DMS153 treated with DMSO at 0.1 percent for 48 hours (cell line): ENCODE measurements around the gene VSIG10L2.

Source experiments
- DNase-seq: peaks from one replicate; lab custom pipeline; 2025; ENCODE audit not compliant: unreplicated experiment; lab: John Stamatoyannopoulos, UW

The VSIG10L2 gene

DNA sequence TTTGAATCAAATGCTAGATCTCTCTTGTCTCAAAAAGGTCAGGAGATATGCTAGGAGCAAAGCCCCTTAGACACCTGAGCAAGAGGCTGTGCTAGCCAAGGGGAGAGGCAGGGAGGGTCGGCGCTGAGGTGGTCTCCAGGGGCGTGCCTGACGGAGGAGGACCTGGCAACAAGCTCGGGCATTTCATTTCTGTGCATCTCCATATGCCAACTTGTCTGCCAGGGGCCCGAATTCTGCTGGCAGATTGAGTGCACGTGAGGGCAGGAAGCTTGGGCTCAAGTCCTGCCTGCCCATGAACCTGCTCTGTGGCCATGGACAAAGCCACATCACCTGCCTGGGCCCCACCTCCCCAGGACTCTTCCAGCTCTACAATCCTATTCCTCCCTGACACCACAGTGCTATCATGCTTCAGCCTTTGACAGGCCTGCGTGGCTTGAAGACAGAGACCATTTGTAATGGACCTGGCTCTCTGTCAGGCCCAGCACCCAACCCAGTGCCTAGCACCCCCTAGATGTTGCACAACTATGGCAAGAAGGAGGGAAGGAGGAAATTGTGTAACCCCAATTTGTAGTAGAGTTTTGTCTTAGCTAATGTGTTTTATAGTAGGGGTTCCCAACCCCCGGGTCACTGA is 16.3 kb upstream of the VSIG10L2 start:
- DNase-seq, result no peak

DNA sequence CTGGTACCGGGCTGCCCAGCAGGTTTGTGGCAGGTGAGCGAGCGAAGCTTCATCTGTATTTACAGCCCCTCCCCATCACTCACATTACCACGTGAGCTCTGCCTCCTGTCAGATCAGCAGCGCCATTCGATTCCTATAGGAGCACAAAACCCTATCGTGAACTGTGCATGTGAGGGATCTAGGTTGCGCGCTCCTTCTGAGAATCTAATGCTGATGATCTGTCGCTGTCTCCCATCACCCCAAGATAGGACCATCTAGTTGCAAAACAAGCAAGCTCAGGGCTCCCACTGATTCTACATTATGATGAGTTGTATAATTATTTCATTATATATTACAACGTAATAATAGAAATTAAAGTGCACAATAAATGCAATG is 15.8 kb upstream of the VSIG10L2 start:
- DNase-seq, result no peak

DNA sequence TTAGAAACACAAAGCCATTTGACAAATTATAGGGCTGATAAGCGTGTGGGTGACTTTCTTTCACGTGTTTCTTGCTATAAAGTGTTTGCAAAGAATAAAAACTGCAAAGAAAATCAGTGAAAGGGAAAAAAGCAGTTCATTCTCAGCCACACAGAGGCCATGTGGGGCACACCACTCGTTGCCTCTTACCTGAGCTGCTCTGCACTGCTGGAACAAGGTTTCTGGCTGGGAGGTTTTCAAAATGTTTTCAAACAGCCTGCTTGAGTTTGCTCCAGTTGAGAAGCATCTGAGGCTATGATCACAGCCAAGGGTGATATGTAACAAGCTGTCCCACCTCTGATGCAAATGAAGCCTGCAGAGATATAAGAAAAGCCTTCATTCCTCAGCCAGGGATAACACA is 14.7 kb upstream of the VSIG10L2 start:
- no peak for DNase-seq

DNA sequence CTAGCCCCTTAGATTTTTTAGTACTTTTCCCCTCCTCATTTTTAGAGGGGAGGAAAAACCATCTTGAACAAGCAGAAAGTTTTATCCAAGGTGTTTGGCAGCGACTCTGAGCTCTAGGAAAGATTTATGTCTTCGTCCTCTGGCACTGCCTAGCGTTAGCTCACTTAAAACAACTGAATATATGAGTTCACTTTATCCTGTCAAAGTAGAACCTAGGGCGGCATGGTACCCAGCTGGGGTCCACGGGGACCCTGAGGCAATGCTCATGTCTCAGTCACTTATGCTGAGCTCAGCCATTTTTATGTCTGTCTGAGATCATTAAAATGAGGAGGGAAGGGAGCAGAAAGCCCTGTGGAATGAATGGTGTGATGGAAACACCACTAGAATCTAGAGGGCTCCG is 14.2 kb upstream of the VSIG10L2 start:
- DNase-seq, result no peak

DNA sequence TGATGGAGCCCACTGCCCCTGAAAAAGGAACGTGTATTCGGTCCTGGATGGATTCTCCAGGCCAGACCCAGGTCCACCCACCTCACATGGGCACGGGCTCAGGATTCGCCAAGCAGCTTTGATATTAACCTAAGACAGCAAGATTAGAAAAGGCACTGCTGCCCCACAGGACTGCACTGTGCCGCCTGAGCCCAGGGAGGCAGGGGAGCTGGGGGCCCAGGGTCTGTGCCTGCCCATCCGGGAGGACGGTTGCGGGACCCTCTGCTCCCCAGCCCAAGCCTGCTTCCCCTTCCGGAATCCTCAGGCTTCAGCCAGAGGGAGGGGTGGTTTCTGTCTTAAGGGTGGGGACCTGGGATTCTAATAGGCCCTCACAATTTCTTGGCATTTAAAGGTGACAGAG is 13.5 kb upstream of the VSIG10L2 start:
- DNase-seq, result no peak

DNA sequence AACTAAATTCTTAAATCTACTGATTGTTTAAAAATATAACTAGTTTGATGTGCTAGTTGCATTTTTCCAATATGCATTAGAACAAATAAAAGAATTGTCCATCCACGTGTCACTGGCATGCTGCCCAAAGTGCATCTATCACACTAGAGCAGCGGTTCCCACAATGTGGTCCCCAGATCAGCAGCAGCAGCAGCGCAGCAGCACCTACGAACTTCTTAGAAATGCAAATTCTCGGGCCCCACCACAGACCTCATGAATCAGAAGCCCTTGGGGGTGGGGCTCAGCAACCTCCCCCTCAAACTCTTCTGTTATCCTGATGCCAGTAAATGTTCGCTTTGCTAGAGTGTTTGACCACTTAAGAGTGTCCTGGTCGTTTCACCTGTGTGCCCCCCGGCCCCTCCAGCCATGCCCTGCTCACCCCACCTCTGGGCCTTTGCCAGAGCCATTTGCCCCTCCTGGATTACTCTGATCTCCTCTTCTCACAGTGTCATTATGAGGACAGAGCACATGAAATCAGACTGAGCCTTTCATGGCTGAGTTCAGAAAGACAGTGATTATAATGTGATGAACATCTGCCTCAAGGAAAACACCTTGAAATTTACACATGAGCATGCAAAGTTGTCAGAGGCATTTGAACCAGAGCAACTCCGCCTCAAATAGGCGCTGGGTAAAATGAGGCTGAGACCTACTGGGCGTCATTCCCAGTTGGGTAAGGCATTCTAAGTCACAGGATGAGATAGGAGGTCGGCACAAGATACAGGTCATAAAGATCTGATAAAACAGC is 12.6 kb upstream of the VSIG10L2 start:
- no peak for DNase-seq

DNA sequence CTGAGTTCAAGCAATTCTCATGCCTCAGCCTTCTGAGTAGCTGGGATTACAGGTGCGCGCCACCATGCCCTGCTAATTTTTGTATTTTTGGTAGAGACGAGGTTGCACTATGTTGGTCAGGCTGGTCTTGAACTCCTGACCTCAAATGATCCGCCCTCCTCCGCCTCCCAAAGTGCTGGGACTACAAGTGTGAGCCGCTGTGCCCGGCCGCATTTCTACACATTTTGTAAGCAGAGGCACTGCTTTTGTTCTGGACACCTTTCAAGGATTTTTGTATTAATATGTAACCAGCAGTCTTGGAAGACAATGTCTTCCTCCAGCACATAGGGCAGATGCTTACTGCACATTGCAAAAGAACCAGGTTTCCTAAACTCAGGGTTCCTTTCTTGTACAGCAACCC is 11.4 kb upstream of the VSIG10L2 start:
- DNase-seq, result no peak

DNA sequence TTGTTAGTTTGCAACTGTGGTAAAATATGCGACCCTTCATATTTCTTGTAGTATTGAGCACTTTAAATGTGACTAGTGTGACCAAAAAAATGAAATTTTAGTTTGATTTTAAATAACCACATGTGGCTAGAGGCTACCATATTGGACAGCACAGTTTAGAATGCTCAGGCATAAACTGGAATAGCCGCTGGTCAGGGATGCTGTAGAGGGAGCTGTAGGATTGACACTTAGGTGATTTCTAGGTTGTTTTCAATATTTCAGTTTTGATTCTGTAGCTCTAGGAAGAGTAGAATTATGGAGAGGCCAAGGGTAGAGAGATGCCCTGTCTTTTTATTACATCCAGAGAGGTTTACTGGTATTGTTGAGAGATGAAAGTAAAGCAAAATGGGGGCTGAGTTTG is 10.8 kb upstream of the VSIG10L2 start:
- no peak for DNase-seq

DNA sequence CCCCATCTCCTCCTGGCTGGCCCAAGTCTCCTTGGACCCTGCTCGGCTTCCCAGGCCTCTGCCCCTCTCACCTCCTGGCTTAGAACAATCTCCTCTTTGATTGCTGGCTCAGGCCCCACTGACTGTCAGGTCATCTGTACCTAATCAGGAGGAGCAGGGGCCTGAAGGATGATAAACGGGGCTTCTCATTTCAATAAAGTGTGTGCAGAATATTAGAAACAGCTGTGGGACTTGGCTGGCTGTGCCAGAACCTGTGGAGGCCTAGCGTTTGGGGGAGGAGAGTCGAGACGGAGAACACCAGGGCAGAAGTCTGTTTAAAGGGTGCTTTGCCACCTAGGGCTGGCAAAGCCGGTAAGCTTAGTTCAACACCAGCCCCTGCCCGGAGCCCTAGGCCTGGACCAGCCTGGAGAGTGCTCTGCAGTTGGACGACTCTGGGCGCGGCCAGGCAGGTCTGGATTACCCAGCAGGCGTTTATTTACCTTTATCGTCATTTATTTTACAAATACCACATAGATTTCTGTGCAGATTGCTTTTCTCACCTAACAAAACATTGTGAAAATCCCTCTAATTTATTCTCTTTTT is 10.1 kb upstream of the VSIG10L2 start:
- DNase-seq, result no peak

DNA sequence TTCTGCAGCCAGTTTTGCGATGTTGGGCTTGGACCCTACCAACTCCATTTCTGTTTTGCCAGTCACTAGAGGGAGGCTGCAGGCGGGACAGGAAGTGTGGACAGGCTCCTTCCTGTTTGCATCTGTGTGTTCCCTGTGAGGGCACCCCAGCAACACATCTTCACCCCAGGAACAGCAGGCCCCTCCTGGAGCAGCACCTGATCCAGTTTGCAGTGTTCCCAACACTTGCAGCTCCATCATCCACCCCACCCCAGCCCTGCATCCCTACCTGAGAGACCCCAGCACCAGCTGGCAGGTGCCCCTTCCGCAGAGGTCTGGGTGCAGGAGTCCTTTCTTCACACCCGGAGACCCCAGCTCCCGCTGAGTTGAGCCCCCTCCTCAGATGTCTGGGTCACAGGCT is 7.4 kb upstream of the VSIG10L2 start:
- DNase-seq, result no peak

DNA sequence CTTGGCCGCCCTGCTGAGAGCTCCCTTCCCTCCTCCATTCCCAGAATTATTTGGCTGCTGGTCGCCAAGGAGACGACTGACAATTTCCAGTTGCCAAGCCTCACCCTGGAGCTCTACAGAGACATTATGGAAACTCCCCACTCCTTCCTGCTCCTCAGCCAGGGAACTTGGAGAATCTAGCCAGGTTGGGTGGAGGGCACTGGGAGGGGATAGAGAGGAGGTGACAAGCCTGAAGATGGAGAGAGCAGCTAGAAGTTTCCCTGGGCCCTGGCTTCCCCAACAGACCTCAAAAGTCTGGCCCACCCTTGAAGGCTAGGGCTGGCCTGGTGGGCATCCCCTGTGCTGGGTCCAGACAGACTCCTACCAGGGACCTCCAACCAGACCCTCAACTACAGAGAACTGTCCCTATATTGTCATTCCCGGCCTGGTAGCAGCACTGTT is 6.7 kb upstream of the VSIG10L2 start:
- DNase-seq, result no peak

DNA sequence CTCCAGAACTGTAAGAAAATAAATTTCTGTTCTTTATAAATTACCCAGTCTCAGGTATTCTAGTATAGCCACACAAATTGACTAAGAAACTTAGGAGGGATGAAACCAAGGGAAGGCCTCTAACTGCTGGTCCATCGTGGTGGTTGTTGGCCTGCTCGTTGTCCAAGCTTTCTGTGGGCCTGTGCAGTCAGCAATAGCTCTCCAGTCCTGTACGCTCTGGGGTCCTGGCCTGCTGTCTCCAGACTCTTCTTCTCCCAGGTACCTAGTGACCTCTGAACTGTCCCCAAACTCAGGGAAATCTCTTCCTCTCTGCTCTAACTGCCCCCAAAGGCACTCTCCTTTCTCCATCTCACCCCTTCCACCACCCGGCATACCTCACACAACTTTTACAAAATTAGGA is 5.7 kb upstream of the VSIG10L2 start:
- no peak for DNase-seq

DNA sequence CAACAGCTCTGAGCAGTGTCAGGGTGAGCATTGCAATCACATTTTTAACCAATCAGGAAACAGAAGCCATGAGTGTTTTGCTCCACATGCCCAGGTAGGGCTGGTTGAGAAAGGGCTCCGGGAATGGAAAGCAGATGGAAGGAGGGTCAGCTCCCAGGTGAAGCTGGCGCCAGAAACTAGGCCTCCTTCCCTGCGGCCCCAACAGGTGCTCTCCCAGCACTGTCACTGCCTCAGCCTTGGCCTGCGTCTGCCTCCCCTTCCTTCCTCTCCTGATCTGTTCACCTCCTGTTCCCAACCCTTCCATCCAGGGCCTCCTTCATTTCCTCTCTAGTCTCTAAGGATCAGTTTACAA is 4.6 kb upstream of the VSIG10L2 start:
- DNase-seq, result no peak

DNA sequence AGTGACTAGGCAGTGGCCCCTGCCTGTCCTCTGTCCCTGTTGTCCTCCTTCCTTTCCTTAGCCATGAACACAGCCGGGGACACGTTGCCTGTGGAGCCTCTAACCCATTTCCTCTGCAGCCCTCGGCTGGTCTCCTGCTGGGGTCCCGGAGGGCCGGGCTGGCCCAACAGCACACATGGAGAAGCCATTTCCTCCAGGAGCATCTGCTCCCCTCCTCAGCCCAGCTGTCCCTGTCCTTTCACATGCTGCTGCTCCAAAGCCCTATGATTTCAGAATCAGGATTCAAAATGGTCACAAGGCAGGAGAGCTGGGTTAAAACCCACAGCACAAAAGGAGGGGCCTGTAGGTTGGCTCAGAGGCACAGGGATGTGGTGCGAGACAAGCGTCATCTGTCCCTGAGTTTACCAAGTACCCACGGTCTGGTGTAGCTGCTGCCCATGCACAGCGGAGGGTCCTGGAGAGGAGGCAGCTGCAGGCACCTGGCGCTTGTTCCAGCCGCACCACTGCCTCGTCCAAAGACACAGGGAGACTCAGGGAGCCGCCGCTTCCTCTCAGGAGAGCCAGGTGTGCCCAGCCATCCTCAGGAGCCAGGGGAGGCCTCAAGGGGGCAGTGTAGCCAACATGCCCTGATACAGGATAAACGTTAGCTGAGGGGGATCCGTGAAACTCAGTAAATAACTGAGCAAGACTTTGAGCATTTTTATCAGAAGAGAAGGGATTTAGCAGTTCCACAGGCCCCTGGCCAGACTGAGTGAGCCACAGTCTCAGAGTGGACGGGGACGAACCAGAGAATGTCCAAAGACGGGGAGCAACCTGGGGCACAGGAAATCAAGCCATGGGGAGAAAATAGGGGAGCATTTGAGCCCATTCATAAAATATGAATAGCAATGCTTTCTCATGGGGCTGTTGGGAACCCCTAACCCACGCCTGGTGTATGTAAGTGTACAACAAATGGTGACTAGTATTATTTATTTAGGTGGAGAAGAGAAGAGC is 3.9 kb upstream of the VSIG10L2 start:
- peak; percentile 64 for DNase-seq

DNA sequence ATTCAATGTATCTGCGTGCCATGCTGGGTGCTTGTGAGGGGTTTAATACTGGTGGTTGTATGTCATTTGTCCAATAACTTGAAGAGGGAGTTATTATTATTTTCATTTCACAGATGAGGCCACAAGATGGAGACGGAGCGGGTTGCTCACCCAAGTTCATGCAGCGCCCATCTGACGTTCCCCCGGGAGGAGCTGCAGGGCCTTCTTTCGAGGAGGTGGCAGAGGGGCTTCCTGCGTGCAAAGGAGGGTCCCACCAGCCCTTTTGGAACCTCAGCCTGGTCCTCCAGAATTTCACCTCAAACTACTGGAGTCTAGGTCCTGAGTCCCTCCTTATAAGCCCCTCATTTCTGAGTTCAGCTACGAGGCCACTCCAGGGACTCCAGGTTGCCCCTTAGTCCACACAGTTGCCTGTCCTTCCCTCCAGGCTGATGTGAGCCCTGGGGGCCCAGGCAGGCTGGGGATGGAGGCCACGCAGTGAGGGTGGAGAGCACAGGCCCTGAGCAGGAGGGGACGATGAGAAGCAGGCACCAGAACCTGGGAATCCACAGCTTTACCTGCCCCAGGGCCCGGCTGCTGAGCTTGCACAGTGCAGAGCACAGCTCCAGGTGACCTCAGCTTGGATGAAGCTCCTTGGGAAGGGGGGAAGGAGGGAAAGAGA is 2.9 kb upstream of the VSIG10L2 start:
- no peak for DNase-seq

DNA sequence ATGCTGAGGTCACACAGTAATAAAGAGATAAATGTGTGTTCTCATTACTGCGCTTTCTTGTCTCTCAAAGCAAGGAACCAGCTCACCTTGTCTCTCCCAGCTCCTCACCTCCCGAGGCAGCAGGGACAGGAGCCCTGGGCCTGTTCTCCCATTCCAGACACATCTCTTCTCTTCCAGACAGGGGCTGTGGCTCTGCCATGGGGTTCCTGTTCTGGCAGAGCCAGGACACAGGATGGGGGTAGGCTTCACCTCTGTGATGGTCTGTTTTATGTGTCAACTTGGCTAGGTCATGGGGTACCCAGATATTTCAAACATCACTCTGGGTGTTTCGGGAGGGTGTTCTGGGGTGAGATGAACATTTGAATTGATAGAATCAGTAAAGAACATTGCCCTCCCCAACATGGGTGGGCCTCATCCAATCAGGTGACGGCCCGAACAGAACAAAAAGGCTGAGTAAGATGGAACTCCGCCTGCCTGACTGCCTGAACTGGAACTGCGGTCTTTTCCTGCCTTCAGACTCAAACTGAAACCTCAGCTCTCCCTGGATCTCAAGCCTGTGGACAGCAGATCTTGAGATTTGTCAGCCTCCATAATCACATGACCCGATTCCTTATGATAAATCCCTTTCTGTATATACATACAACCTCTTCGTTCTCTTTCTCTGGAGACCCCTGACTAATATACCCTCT is 2.0 kb upstream of the VSIG10L2 start:
- DNase-seq, result no peak

DNA sequence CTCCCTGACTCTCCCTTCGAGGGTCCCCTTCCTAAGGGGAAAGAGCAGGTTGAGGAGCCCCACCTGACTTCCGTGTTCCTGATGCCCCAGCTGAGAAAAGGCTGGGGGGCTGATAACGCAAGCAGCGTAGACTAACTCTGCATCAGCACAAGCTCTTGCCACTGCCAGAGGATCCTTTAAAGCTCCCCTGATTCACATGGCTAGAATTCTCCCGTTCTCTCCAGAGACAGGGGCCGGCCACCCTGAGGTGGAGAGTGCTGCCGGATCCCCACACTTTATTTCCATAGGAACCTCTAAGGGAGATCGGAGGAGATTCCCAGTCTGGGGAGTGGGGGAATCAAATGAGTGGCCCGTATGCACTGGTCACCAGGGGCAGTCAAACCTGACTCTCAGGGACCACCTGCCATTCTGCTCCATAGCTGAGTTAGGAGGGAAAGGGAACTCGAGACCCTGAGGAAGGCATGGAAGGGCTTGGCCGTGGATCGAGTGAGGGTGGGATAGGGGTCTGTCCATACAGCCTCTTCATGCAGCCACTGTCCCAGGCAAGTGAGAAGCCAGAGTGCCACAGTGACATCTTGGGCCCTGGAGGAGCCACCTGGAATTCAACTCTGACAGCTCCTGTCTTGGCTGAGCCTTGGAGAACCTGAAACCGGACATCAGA is 1.4 kb upstream of the VSIG10L2 start:
- no peak for DNase-seq

DNA sequence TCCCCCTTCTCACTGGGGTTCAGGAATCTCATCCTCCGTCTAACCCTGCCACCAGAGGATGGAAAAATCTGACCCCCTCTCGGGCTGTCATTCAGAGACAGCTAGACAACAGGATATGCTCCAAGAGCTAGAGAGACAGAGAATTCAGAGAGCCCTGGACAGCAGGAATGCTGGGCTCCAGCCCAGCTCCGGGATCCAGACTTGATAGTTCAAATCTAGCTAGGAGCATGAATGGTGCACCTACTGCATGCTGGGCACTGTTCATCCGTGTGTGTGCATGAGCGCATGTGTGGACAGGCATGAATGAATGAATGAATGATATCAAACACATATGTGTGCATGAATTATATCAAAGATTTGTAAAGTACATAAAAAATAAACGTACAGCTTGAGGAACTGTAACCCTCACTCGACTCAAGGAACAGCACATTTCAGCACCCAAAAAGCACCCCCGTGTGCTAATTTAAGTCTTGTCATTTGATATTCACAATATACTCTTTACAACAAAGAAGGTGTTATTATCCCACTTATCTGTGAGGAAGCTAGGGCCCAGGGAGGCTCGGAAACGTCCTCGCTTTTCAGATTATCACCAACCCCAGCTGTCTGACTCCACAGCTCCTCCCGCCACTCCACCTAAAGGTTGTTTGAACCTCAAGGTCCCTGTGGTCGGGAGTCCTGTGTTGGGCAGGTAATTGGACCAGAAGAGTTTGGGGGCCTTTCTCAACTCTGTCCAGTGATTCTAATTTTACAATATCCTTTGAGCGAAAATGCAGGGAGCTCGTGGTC is 640 bp upstream of the VSIG10L2 start:
- DNase-seq, result no peak
